HG02623 (cell line): ENCODE results near the gene RREB1.

ENCODE experiments used
- ATAC-seq: cut with Tn5 transposase; IDR thresholded peaks from one replicate; pipeline ENCODE4 v1.9.1; 2021; ENCODE audit warnings: moderate library complexity; ENCODE audit not compliant: unreplicated experiment

Gene RREB1

GRCh38 chr6:7185561-7185960 is 77.8 kb downstream of the RREB1 start:
- ATAC-seq, result no peak

- ATAC-seq, result peak; percentile 92
These were observed 80.7 kb downstream of the RREB1 start for GRCh38 chr6:7188492-7188891.

GRCh38 chr6:7189101-7189758 is 81.5 kb downstream of the RREB1 start:
- no peak for ATAC-seq

- no peak for ATAC-seq
These were observed 83.0 kb downstream of the RREB1 start for GRCh38 chr6:7190791-7191190.

- ATAC-seq, result no peak
These were observed 85.4 kb downstream of the RREB1 start for GRCh38 chr6:7193122-7193521.

- ATAC-seq, result no peak
These were observed 86.9 kb downstream of the RREB1 start for GRCh38 chr6:7194657-7195056.

GRCh38 chr6:7195339-7196018 is 87.7 kb downstream of the RREB1 start:
- ATAC-seq, result no peak

GRCh38 chr6:7196019-7196402 is 88.2 kb downstream of the RREB1 start:
- no peak for ATAC-seq

GRCh38 chr6:7196685-7197283 is 89.0 kb downstream of the RREB1 start:
- no peak for ATAC-seq

GRCh38 chr6:7197747-7198146 is 90.0 kb downstream of the RREB1 start:
- no peak for ATAC-seq

- ATAC-seq, result no peak
These were observed 91.4 kb downstream of the RREB1 start for GRCh38 chr6:7198833-7199800.

- no peak for ATAC-seq
These were observed 93.1 kb downstream of the RREB1 start for GRCh38 chr6:7200598-7201443.

GRCh38 chr6:7201444-7201731 is 93.6 kb downstream of the RREB1 start:
- ATAC-seq, result no peak

- peak; percentile 95 for ATAC-seq
These were observed 94.2 kb downstream of the RREB1 start for GRCh38 chr6:7201732-7202541.

- no peak for ATAC-seq
These were observed 95.2 kb downstream of the RREB1 start for GRCh38 chr6:7202950-7203349.

- ATAC-seq, result no peak
These were observed 96.2 kb downstream of the RREB1 start for GRCh38 chr6:7203939-7204338.

- no peak for ATAC-seq
These were observed 97.0 kb downstream of the RREB1 start for GRCh38 chr6:7204726-7205125.

GRCh38 chr6:7207720-7208119 is 100.0 kb downstream of the RREB1 start:
- ATAC-seq, result no peak

GRCh38 chr6:7213416-7213815 is 105.7 kb downstream of the RREB1 start:
- no peak for ATAC-seq

- no peak for ATAC-seq
These were observed 106.7 kb downstream of the RREB1 start for GRCh38 chr6:7214468-7214867.
